ENCODE data around the gene CFAP251.

DNA sequence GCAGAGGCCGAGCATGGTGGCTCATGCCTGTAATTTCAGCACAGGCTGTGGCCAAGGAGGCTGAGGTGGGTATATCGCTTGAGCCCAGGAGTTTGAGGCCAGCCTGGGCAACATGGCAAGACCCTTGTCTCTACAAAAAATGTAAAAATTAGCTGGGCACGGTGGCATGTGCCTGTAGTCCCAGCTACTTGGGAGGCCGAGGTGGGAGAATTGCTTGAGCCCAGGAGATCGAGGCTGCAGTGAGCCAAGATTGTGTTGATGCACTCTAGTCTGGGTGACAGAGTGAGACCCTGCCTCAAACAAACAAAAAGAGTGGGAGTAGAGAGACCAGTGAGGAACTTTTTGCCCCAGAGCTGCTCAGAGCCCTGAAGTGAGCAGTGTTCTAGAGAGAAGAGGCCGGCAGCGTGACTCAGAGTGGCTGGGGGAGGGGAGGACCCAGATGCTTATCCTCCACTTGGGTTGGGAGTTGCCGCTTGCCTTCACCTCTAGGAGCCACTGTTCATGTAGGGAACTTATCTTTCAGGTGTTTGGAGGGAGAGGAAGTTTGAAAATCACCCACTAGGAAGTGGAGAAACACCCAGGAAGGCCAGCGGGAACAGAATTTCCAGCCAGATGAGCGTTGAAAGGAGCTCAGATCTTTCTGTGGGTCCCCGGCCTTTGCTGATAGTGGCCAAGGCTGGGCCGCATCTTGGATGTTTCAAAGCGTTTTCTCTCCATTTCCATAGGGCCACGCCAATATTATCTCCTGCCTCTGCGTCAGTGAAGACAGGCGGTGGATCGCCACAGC is 15.3 kb downstream of the CFAP251 start:
- TF ChIP-seq, protein P1, sequence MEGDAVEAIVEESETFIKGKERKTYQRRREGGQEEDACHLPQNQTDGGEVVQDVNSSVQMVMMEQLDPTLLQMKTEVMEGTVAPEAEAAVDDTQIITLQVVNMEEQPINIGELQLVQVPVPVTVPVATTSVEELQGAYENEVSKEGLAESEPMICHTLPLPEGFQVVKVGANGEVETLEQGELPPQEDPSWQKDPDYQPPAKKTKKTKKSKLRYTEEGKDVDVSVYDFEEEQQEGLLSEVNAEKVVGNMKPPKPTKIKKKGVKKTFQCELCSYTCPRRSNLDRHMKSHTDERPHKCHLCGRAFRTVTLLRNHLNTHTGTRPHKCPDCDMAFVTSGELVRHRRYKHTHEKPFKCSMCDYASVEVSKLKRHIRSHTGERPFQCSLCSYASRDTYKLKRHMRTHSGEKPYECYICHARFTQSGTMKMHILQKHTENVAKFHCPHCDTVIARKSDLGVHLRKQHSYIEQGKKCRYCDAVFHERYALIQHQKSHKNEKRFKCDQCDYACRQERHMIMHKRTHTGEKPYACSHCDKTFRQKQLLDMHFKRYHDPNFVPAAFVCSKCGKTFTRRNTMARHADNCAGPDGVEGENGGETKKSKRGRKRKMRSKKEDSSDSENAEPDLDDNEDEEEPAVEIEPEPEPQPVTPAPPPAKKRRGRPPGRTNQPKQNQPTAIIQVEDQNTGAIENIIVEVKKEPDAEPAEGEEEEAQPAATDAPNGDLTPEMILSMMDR (conservative IDR thresholded peaks at IDR 0.05; ENCODE audit: low read length): 0 out of 2 replicates have a peak, but pooled peaks have one; percentile 13
- TF ChIP-seq EZH2phosphoT487 (IDR thresholded peaks at IDR 0.05; ENCODE audit: borderline replicate concordance, low read depth, low read length): no peak
